NCI-H1048 (cell line): ENCODE measurements around the gene CSGALNACT2.
"Not testable (repeated sequence)": the region's sequence is repeated elsewhere in the genome, so short reads cannot be mapped to it uniquely, and the experiment has no call there.

ENCODE experiments used
- DNase-seq: peaks from one replicate; lab custom pipeline; 2025; lab: John Stamatoyannopoulos, UW

Gene CSGALNACT2

DNA sequence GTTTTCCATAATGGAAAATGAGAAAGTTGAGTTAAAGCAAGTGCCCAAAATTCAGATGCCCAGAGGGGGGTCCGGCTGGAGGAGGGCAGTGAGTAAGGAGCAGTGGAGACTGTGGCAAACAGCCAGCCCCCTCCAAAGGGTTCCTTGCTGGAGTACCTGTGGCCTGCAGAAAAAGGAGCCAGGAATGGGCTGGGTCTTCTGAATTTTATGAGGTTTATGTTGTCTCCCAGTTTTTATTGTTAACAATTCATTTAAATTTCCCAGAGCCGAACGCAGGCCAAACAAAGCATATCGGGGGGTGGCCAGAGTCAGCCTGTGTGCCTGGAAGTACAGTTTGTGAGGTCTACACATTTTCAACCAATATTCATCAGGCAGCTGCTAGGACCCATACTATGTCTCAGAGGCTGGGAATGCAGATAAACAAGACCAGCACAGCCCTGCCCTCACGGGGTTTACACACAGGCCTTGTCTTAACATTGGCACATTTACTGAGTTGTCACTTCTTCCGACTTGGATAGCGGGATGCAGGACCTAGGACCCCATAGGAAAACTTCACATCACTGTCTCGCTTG is 12.9 kb upstream of the CSGALNACT2 start:
- DNase-seq, result no peak

DNA sequence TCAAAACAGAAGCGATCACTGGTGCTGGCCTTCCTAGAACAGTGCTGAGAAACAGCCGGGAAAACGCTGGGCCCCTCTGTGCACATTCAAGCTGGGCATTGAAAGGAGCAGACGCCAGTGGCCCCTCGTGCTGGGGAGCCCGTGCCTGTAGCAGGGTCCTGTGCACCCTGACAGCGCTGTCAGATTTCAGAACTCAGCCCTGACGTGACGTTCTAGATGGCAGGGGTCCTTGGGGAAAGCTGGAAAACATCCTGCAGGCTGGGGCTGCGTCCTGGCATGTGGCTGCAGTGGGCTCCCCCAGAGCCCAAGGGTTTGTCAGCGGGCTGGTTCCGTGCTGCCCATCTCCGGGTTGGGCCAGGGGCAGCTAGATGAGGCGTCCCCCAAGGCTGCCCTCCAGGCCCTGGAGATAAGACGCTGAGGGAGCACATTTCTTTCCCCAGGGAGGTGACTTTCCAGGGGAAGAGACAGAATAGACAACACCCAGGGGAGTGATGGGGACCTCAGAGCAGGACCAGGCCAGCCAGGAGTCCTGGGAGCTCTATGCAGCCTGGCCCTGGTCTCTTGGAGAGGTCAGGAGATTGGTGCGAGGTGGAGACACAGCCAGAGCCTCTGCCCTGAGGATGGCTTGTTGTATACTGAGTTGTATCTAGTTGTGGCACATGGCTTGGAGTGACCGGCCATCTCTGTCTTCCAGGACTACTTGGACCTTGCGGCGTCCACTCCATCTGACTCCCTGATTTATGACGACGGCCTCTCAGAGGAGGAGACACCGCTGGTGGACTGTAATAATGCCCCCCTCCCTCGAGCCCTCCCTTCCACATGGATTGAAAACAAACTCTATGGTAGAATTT is 12.1 kb upstream of the CSGALNACT2 start:
- DNase-seq, result no peak

DNA sequence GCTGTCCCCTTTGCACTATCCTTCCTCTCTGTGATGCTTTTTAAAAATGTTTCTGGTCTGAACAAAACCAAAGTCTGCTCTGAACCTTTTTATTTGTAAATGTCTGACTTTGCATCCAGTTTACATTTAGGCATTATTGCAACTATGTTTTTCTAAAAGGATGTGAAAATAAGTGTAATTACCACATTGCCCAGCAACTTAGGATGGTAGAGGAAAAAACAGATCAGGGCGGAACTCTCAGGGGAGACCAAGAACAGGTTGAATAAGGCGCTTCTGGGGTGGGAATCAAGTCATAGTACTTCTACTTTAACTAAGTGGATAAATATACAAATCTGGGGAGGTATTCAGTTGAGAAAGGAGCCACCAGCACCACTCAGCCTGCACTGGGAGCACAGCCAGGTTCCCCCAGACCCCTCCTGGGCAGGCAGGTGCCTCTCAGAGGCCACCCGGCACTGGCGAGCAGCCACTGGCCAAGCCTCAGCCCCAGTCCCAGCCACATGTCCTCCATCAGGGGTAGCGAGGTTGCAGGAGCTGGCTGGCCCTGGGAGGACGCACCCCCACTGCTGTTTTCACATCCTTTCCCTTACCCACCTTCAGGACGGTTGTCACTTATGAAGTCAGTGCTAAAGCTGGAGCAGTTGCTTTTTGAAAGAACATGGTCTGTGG is 11.4 kb upstream of the CSGALNACT2 start:
- DNase-seq, result no peak

DNA sequence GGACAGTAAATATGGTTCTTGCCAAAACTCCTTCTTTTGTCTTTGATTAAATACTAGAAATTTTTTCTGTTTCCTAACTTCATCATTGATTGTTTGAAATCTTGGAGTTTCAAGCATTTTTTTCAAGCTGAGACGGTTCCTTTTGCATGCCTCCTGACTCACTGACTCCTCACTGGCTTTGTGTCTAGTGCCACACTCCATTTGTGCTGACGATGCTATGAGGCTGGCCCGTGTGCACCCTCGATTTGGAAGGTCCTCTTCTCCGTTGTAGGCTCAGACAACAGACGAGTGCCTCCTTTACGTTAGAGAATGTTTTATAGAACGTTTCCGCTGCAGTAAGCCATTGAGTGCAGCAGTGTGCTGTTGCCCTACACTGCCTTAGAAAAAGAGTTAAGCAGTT is 10.8 kb upstream of the CSGALNACT2 start:
- no peak for DNase-seq

DNA sequence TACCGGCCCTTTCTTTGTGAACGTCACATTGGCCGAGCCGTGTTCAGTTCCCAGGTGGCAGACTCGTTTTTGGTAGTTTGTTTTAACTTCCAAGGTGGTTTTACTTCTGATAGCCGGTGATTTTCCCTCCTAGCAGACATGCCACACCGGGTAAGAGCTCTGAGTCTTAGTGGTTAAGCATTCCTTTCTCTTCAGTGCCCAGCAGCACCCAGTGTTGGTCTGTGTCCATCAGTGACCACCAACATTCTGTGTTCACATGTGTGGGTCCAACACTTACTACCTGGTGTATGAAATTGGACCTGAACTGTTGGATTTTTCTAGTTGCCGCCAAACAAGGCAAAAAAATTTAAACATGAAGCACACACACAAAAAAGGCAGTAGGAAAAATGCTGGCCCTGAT is 9.9 kb upstream of the CSGALNACT2 start:
- DNase-seq, result no peak

DNA sequence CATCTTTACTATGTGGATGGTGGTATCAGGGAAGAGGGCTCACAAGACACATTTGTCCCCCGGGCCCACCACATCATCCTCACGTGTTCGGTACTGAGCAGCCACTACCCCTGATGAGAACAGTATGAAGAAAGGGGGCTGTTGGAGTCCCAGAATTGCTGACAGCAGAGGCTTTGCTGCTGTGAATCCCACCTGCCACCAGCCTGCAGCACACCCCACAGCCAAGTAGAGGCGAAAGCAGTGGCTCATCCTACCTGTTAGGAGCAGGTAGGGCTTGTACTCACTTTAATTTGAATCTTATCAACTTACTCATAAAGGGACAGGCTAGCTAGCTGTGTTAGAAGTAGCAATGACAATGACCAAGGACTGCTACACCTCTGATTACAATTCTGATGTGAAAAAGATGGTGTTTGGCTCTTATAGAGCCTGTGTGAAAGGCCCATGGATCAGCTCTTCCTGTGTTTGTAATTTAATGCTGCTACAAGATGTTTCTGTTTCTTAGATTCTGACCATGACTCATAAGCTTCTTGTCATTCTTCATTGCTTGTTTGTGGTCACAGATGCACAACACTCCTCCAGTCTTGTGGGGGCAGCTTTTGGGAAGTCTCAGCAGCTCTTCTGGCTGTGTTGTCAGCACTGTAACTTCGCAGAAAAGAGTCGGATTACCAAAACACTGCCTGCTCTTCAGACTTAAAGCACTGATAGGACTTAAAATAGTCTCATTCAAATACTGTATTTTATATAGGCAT is 9.1 kb upstream of the CSGALNACT2 start:
- DNase-seq, result no peak

DNA sequence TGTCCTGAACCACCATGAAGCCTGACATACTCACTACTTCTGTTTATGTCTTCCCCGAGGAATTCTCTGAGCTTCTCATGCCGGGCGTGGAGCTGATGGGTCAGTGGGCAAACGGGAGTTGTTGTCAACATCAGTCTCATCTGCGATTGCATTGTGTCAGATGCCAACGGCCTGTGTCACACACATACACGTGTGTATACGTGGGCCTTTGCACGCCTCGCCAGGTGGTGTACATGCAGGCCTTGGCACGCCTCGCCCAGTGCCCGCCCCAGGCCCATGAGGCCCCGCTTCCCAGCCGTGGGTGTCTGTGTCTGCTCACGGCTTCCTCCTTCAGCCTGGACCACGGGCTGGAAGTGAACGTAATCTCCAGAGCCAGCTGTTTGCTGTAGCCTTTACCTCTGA is 7.5 kb upstream of the CSGALNACT2 start:
- no peak for DNase-seq

DNA sequence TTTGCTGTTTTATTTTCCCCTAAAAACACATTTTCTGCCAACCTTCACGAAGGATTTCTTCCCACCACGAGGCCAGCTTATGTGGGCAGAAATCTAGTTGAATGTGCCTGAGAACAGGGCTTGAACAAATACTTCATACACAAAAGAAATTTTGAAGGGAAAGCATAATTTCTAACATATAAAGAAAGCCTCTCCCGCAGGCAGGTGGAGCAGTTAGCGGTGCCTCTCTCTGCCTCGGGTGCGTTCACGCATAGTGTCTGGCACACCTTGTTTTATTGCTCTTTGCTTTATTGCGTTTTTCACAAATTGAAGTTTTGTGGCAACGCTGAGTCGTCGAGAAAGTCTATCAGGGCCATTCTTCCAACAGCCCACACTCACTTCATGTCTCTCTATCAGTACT is 7.0 kb upstream of the CSGALNACT2 start:
- no peak for DNase-seq

DNA sequence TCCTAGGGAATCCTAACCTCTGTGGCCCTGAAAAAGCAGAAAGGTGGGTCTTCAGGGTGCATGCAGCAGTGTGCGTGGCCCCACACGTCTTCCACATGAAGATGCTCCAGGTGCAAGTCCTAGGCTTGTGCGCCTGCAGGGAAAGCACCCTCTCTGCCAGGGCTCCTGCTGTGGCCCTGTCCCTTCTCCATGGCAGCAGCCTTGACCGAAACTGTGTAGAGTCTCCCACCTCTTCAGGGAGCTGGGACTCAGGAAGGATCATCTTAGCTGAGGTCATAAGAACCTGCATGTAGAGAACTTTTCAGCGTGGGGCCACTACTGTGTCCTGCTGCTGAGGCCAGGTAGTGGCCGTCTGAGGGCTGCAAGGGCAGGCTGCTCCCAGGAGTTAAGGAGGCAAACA is 6.3 kb upstream of the CSGALNACT2 start:
- DNase-seq, result no peak

DNA sequence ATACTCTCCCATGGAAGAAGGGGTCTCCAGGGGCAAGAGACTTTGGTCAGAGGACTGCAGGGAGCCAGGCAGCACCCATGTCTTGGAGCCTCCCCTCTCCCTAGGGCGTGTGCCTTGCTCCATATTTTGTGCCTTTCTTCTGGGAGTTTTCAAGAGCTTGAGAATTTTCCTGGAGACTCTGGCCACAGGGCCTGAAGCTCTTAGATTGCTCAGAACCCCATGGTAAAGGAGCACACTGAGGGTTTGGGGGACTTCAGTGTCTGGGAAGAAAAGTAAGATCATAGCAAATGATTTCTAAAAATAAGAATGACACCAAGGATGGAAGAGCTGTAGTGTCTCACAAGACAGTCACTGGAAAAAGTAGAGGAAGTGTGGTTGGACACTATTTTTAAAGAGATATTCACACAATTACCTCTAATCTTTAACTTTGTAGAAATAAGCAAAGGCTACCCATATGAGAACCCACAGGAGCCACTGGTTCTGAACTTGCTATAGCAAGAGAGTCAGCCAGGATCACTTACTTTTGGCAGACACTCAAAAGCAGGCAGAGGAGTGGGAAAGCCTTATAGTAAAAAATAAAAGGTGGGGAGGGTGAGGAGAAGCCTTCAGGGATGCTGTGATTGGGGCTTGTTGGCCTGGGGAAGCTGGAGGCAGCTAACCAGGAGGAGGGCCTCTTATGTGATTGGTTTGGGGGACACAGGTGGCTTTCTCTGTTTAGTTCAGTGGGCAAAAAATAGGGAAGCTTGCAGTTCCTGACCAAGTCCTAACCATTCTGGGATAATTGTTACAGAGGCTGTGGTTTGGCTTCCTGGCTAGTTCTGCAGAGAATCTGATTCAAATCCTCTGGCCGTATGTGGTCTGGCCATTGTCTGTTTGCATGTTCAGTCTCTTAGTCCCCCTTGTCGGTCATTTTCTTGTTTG is 5.1 kb upstream of the CSGALNACT2 start:
- DNase-seq, result no peak

DNA sequence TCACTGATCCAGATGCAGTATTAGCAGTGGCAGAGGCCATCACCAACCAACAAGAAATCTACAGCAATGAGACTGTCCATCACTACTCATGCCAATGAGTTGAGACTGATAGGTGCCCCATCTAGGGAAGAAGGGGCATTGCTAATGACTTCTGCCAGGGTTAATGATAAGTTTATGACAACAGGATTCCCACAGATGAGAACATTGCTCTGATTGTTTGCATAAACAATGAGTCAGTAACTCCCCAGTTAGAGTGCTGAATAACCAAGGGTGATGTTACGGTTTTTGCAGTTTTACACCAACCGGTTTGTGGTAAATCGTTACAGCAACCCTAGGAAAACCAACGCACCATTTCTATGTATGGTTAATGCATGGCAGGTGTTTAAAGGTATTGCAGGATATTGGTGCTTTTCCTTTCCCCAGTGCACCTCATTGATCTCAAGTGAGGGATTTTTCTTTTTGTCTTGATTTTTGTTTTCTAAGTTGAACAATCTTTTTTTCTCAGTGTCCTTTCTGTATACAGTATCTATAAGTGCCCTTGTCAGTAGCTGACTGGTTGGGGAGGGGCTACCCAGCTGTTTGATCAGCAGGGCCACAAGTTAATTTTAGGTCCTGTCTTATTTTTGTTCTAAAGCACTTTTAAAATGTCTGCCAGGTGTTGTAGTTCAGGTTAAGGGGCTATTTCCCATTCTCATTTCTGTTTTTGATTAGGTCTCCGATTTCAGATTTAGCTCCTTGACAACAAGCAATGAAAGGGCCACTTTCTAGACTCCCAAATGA is 3.9 kb upstream of the CSGALNACT2 start:
- no peak for DNase-seq

DNA sequence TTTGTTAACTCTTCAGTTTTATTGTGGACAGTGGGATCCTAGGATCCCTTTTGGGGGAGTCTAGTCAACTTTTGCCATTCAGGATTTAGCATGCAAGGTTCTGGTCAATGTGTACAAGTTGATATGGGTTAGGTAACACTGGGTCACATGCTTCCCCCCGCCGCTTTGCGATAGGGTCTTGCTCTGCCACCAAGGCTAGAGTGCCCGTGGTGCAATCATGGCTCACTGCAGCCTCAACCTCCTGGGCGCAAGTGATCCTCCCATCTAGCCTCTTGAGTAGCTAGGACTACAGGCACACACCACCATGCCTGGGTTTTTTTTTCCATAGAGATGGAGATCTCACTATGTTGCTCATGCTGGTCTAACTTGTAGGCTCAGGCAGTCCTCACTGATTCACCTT is 3.2 kb upstream of the CSGALNACT2 start:
- DNase-seq, result no peak

DNA sequence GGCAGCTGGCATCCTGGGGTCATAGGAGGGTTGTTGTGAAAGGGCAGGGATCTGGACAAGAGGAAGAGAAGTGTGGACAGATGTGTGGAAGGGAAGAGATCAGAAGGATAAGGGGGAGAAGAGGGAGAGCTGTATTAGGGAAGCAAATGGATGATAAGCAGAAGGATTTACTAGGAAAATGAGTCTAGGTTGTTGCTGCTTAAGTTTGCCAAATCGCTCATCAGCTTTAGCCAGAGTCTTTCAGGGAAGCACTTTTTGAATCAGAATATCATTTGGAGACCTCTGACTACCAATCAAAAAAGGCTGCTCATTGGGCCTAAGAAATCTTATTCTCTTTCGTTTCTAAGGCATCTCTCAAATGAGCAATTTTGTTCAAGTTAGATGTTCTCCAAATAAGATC is 2.6 kb upstream of the CSGALNACT2 start:
- no peak for DNase-seq

DNA sequence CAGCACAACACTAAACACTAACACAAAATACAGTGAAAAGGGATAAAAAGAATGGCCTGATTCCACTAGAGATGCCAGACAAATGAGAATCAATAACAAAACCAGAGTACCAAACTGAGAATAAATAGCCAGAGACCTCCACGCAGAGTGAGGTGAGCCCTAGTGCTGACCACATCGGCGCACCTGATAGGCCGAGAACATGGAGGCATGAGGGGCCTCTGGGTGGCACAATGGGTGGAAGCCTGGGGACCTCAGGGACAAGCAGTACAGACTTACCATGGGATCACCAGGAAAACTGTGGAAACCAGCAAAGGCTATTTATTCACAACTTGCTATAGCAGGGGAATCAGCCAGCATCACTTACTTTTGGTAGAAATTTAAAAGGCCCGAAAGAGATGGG is 1.8 kb upstream of the CSGALNACT2 start:
- DNase-seq, result no peak

DNA sequence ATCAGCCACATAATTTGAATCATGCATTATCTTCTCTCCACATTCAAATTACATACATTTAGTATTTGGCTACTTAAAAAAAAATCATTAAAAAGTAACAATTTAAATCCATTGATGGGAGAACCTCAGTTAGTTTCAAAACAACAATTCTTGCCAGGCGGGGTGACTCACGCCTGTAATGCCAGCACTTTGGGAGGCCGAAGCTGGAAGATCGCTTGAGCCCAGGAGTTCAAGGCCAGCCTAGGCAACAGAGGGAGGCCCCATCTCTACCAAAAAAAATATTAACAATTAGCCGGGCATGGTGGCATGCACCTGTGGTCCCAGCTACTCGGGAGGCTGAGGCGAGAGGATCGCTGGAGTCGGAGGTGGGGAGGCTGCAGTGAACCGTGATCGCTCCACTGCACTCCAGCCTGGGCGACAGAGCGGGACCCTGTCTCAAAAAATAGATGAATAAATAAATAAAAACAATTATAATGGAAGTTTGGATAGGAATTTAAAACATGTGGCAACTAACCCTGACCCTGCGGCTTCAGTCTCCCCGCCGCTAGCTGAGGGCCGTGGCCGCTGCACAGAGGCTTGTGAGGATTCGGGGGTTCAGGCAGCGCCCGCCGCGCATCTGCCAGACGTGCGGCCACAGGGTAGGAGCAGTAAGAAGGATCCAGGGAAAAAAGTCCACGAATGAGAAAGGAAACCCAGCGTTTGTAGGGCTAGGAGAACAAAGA is 1.1 kb upstream of the CSGALNACT2 start:
- no peak for DNase-seq

DNA sequence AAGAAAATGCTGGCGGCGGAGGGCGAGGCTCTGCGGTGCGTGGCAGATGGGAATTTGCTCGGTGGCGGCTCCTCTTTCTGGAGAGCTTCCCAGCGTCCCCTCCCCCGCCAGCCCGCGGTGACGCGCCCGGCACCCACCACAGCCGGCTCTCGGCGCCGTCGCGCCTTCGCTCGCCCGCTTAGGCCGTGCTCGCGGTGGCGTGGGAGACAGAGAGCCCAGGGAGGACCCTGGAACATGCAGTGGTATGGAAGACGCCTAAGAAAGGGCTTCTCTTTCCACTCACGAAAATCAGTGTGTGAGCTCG is 576 bp upstream of the CSGALNACT2 start:
- no peak for DNase-seq

DNA sequence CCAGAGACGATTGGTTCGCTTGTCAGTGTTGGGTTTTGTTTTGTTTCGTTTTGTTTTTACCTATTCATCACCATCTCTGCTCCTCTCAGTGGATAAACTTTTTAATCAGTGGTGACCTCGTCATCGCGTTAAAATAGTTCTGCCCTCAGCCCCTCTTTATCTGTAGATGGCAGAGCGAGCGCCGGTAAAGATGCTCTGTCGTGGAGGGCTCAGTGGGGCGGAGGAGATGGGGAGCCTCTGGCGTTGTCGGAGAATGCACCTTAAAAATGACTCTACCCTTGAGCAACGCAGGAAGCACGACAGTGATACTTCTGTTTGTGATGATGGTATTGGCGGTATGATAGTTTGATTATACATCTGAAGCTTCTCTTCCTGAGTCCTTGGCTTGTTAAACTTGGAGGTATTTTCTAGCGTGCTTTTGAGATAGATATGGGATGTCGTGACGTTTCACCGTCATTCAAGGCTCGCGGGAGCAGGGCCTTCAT is 554 bp downstream of the CSGALNACT2 start:
- DNase-seq, result no peak

DNA sequence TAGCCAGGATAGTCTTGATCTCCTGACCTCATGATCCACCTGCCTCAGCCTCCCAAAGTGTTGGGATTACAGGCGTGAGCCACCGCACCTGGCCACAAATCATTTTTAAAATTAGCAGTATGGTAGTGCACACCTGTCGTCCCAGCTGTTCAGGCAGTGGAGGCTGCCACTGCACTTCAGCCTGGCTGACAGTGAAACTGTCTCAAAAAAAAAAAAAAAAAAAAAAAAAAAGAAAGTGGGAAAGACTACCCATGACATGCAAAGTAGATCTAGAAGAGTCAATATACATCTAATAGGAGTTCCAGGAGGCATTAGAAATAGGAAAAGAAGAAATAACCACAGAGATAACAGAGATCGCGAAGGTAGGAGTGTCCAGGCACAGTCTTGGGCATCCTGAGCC is 3.2 kb downstream of the CSGALNACT2 start:
- no peak for DNase-seq

DNA sequence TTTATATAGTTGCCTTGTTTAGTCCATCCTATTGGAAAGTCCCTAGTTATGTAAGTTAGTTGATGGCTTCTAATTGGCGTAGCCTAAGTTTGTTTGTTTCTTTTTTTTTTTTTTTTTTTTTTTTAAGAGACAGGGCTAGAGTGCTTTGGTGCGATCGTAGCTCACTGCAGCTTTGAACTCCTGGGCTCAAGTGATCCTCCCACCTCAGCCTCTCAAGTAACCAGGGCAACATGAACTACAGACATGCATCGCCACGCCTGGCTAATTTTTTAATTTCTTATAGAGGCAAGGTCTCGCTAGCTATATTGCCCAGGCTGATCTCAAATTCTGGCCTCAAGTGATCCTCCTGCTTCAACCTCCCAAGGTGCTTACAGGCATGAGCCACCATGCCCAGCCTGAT is 7.1 kb downstream of the CSGALNACT2 start:
- no peak for DNase-seq

DNA sequence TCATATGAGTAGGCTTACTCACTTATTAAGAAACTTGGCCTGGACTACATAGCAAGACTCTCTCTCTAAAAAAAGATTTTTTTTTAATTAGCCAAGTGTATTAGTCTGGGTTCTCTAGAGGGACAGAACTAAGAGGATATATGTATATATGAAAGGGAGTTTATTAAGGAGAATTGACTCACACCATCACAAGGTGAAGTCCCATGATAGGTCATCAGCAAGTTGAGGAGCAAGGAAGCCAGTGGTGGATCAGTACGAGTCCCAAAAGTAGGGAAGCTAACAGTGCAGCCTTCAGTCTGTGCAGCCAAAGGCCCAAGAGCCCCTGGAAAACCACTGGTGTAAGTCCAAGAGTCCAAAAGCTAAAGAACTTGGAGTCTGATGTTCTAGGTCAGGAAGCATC is 7.7 kb downstream of the CSGALNACT2 start:
- not testable (repeated sequence) for DNase-seq
